K562 (cell line): ENCODE data around the gene MTOR.

Experiments used
- CHD1 ChIP-seq: fragments of 200-600 bp; sonication (generic); IDR thresholded peaks from one replicate; pipeline ENCODE4 v1.6.1; 2012; ENCODE audit warnings: mild to moderate bottlenecking, moderate library complexity, low read length, inconsistent platforms
- NFIC ChIP-seq: fragments of 450-650 bp; IDR thresholded peaks from 2 replicates; pipeline ENCODE4 v1.6.1; 2017; ENCODE audit warnings: mild to moderate bottlenecking, inconsistent platforms
- OTX1 ChIP-seq: fragments of 450-650 bp; formaldehyde crosslinking; IDR thresholded peaks from 2 replicates; pipeline ENCODE4 v1.4.0; 2022; ENCODE audit warnings: mild to moderate bottlenecking
- POLR2B ChIP-seq: fragments of 450-650 bp; IDR thresholded peaks from 2 replicates; pipeline ENCODE4 v1.6.1; 2018; ENCODE audit warnings: low read depth; ENCODE audit not compliant: partially characterized antibody
- POLR3A ChIP-seq: IDR thresholded peaks from 2 replicates; pipeline ENCODE4 v1.6.1; 2011; ENCODE audit warnings: borderline replicate concordance, mild to moderate bottlenecking, moderate library complexity; ENCODE audit not compliant: insufficient read length, insufficient read depth; ENCODE audit errors: extremely low read depth
- SRF ChIP-seq, 2 experiments: fragments of 250-450, 450-650 bp in 1 of 2; sonication (Bioruptor Pico) in 1 of 2; sonication (generic) in 1 of 2; formaldehyde crosslinking; IDR thresholded peaks; 2 replicates each; pipeline versions ENCODE4 v1.5.0 to v1.5.1; 2020 to 2022; ENCODE audit warnings: mild to moderate bottlenecking in 1 of 2, missing genetic modification reagents in 1 of 2
- TCF3 ChIP-seq: sonication (generic); formaldehyde crosslinking; IDR thresholded peaks from 2 replicates; pipeline ENCODE4 v1.4.0; 2020; ENCODE audit warnings: mild to moderate bottlenecking, missing genetic modification reagents
- ZC3H4 ChIP-seq: sonication (generic); formaldehyde crosslinking; IDR thresholded peaks from 2 replicates; pipeline ENCODE4 v1.9.0; 2021; ENCODE audit warnings: missing genetic modification reagents, borderline replicate concordance
- TF ChIP-seq, protein P1 (sequence below): sonication (generic); formaldehyde crosslinking; IDR thresholded peaks from 2 replicates; pipeline ENCODE4 v1.9.0; 2022; ENCODE audit warnings: mild to moderate bottlenecking, missing genetic modification reagents
- TF ChIP-seq, protein P2 (sequence below), 2 experiments: fragments of 450-650 bp; formaldehyde crosslinking in 1 of 2; IDR thresholded peaks; 2 replicates each; pipeline versions ENCODE4 v1.4.0 to v1.6.1; 2014 to 2020; ENCODE audit warnings: mild to moderate bottlenecking in 2 of 2, borderline replicate concordance in 1 of 2, low read depth in 1 of 2
- TF ChIP-seq, protein P3 (sequence below), 2 experiments: fragments of 450-650 bp in 1 of 2; IDR thresholded peaks; 2 replicates each; pipeline ENCODE4 v1.6.1; 2011 to 2017; ENCODE audit warnings: low read depth in 2 of 2, antibody characterized with exemption in 1 of 2, borderline replicate concordance in 1 of 2, low read length in 1 of 2, mild to moderate bottlenecking in 1 of 2, mixed read lengths in 1 of 2; ENCODE audit not compliant: control insufficient read depth in 1 of 2
- TF ChIP-seq, protein P4 (sequence below): sonication (generic); formaldehyde crosslinking; IDR thresholded peaks from 2 replicates; pipeline ENCODE4 v1.8.1; 2022; ENCODE audit warnings: missing genetic modification reagents
- TF ChIP-seq, protein P5 (sequence below): sonication (generic); formaldehyde crosslinking; IDR thresholded peaks from 2 replicates; pipeline ENCODE4 v1.8.0; 2022; ENCODE audit warnings: mild to moderate bottlenecking, low read depth, missing genetic modification reagents

DNA sequence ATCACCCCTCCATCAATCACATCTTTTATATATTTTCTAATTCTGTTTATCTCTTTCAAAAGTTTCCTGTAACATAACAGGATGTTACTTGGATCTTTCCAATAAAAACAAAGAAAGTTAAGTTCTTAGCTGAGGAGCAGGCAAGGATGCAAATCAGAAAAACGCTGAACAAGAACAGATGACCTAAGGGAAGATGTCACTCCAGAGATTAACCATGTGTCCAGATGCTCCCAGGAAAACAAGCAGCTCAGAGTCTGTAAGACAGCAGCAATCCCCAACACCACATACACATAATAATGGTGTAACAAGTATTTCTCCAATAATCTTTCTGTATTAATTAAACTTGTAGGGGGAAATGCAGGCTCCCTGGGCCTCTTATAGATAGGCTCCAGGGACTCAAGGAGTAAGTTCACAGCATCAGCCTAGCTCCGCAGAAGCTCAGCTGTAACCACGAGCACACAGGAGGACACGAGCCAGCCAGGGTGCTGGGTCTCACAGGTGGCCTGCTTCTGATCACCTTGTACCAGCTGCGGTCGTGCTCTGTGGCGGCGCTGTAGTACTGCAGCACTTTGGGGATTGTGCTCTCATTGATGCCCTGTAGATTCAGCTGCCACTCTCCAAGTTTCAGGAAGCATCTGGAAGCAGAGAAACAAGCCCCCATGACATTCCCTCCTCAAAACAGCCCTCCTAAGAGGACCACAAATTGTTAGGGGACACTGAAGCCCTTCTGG is 129.6 kb downstream of the MTOR start:
- TF ChIP-seq OTX1 (CRISPR knock-in tag), result no peak
- TF ChIP-seq CHD1, result no peak
- TF ChIP-seq ZC3H4 (CRISPR knock-in tag), result no peak
- TF ChIP-seq SRF (CRISPR knock-in tag; IDR thresholded peaks at IDR 0.05), result no peak
- TF ChIP-seq, protein P1, sequence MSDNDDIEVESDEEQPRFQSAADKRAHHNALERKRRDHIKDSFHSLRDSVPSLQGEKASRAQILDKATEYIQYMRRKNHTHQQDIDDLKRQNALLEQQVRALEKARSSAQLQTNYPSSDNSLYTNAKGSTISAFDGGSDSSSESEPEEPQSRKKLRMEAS (CRISPR knock-in tag), result no peak
- TF ChIP-seq, protein P2, sequence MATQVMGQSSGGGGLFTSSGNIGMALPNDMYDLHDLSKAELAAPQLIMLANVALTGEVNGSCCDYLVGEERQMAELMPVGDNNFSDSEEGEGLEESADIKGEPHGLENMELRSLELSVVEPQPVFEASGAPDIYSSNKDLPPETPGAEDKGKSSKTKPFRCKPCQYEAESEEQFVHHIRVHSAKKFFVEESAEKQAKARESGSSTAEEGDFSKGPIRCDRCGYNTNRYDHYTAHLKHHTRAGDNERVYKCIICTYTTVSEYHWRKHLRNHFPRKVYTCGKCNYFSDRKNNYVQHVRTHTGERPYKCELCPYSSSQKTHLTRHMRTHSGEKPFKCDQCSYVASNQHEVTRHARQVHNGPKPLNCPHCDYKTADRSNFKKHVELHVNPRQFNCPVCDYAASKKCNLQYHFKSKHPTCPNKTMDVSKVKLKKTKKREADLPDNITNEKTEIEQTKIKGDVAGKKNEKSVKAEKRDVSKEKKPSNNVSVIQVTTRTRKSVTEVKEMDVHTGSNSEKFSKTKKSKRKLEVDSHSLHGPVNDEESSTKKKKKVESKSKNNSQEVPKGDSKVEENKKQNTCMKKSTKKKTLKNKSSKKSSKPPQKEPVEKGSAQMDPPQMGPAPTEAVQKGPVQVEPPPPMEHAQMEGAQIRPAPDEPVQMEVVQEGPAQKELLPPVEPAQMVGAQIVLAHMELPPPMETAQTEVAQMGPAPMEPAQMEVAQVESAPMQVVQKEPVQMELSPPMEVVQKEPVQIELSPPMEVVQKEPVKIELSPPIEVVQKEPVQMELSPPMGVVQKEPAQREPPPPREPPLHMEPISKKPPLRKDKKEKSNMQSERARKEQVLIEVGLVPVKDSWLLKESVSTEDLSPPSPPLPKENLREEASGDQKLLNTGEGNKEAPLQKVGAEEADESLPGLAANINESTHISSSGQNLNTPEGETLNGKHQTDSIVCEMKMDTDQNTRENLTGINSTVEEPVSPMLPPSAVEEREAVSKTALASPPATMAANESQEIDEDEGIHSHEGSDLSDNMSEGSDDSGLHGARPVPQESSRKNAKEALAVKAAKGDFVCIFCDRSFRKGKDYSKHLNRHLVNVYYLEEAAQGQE (IDR thresholded peaks at IDR 0.05; ENCODE audit: borderline replicate concordance), result no peak
- TF ChIP-seq, protein P2 (CRISPR knock-in tag; IDR thresholded peaks at IDR 0.05; ENCODE audit: low read depth), result no peak
- no peak for TF ChIP-seq NFIC
- no peak for TF ChIP-seq TCF3 (CRISPR knock-in tag)
- TF ChIP-seq POLR2B, result no peak
- TF ChIP-seq, protein P3, sequence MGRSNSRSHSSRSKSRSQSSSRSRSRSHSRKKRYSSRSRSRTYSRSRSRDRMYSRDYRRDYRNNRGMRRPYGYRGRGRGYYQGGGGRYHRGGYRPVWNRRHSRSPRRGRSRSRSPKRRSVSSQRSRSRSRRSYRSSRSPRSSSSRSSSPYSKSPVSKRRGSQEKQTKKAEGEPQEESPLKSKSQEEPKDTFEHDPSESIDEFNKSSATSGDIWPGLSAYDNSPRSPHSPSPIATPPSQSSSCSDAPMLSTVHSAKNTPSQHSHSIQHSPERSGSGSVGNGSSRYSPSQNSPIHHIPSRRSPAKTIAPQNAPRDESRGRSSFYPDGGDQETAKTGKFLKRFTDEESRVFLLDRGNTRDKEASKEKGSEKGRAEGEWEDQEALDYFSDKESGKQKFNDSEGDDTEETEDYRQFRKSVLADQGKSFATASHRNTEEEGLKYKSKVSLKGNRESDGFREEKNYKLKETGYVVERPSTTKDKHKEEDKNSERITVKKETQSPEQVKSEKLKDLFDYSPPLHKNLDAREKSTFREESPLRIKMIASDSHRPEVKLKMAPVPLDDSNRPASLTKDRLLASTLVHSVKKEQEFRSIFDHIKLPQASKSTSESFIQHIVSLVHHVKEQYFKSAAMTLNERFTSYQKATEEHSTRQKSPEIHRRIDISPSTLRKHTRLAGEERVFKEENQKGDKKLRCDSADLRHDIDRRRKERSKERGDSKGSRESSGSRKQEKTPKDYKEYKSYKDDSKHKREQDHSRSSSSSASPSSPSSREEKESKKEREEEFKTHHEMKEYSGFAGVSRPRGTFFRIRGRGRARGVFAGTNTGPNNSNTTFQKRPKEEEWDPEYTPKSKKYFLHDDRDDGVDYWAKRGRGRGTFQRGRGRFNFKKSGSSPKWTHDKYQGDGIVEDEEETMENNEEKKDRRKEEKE (IDR thresholded peaks at IDR 0.05; ENCODE audit: borderline replicate concordance in 1 of 2, control insufficient read depth in 1 of 2, low read depth in 2 of 2, low read length in 1 of 2), result no peak
- TF ChIP-seq, protein P4, sequence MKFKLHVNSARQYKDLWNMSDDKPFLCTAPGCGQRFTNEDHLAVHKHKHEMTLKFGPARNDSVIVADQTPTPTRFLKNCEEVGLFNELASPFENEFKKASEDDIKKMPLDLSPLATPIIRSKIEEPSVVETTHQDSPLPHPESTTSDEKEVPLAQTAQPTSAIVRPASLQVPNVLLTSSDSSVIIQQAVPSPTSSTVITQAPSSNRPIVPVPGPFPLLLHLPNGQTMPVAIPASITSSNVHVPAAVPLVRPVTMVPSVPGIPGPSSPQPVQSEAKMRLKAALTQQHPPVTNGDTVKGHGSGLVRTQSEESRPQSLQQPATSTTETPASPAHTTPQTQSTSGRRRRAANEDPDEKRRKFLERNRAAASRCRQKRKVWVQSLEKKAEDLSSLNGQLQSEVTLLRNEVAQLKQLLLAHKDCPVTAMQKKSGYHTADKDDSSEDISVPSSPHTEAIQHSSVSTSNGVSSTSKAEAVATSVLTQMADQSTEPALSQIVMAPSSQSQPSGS, result no peak
- TF ChIP-seq, protein P5, sequence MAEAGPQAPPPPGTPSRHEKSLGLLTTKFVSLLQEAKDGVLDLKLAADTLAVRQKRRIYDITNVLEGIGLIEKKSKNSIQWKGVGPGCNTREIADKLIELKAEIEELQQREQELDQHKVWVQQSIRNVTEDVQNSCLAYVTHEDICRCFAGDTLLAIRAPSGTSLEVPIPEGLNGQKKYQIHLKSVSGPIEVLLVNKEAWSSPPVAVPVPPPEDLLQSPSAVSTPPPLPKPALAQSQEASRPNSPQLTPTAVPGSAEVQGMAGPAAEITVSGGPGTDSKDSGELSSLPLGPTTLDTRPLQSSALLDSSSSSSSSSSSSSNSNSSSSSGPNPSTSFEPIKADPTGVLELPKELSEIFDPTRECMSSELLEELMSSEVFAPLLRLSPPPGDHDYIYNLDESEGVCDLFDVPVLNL, result no peak
- TF ChIP-seq POLR3A, result no peak
